Measurements from ENCODE around the gene MSN. TPM values are rescaled to one million over a fixed set of nuclear protein-coding genes. Genes with fewer than 3 reads are reported as not detected.

MSN gene
- total and polyA plus RNA-seq, 2 of the 13 experiments (the other 11 are each of a cell fraction or from before 2014, with no cell fraction given), result 0.15 TPM; not detected in 1

DNA sequence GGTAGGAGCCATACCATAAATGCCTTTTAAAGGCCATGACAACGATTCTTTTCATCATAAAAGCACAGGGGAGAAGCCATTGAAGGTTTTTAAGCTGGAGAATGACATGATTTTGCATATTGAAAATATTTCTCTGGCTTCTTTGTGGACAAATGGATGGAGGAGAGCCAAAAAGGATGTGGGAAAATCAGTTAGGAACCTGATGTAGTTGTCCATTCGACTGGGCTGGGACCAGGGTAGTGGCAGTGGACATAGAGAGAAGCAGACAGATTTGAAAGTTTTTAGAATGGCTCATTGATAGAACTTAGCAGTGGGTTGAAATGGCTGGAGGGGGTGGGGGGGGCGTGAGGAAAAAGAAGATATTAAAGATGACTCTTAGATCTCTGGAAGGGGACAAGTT, 19.7 kb upstream of the MSN start:
- Histone ChIP-seq H2AFZ (ENCODE audit: low read length) (no peak overlapping the region), H3K27ac (ENCODE audit: extremely low read length, insufficient read depth, low read length) (no peak overlapping the region), H3K4me1 (ENCODE audit: insufficient read depth, low read length) (no peaks in the 10 kb centered on the region), H3K4me3 (replicated peaks in 1 of 3; ENCODE audit: insufficient read depth in 1 of 3, low read depth in 2 of 3, low read length in 3 of 3) (no peak overlapping the region), H3K9ac (ENCODE audit: insufficient read depth, low read depth, low read length) (no peak overlapping the region), H3K79me2 (ENCODE audit: insufficient read depth, low read length) (no peaks in the 10 kb centered on the region), H3K36me3 (replicated peaks in 1 of 2; ENCODE audit: control insufficient read depth in 1 of 2, insufficient read depth in 2 of 2, low read length in 2 of 2) (no peaks in the 10 kb centered on the region), H3K27me3 (ENCODE audit: control insufficient read depth in 1 of 2, insufficient read depth in 2 of 2, low read length in 2 of 2) (no peaks in the 10 kb centered on the region), H3K4me2 (ENCODE audit: low read depth, low read length) (no peak overlapping the region), H4K20me1 (ENCODE audit: insufficient read depth, low read length) (no peaks in the 10 kb centered on the region), H3K9me3 (ENCODE audit: low read length) (no peaks in the 10 kb centered on the region)
- ATAC-seq (no peak), DNase-seq (ENCODE audit: low spot score) (no peak), FAIRE-seq (no peak)
- CTCF ChIA-PET (ENCODE audit: low intra/inter-chr PET ratio, low total read pairs), result no interaction called here
- intact Hi-C loops (cut with micrococcal nuclease; ENCODE audit: unreplicated experiment), result no loop called here
- POLR2A ChIA-PET, result no interaction called here
- TF ChIP-seq, protein P1, sequence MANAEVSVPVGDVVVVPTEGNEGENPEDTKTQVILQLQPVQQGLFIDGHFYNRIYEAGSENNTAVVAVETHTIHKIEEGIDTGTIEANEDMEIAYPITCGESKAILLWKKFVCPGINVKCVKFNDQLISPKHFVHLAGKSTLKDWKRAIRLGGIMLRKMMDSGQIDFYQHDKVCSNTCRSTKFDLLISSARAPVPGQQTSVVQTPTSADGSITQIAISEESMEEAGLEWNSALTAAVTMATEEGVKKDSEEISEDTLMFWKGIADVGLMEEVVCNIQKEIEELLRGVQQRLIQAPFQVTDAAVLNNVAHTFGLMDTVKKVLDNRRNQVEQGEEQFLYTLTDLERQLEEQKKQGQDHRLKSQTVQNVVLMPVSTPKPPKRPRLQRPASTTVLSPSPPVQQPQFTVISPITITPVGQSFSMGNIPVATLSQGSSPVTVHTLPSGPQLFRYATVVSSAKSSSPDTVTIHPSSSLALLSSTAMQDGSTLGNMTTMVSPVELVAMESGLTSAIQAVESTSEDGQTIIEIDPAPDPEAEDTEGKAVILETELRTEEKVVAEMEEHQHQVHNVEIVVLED (CRISPR knock-in tag; IDR thresholded peaks at IDR 0.05; ENCODE audit: borderline replicate concordance), result no peak
- TF ChIP-seq ZNF34 (CRISPR knock-in tag; IDR thresholded peaks at IDR 0.05; ENCODE audit: borderline replicate concordance) (no peak), AGO1 (IDR thresholded peaks at IDR 0.05; ENCODE audit: low read depth, low read length, poor library complexity, severe bottlenecking) (no peak), MIER2 (CRISPR knock-in tag; IDR thresholded peaks at IDR 0.05) (no peak), ZNF772 (CRISPR knock-in tag; IDR thresholded peaks at IDR 0.05) (no peak), JUN (CRISPR knock-in tag; IDR thresholded peaks at IDR 0.05) (no peak), ZNF777 (CRISPR knock-in tag; IDR thresholded peaks at IDR 0.05) (no peak), ZSCAN29 (CRISPR knock-in tag; conservative IDR thresholded peaks at IDR 0.05) (no peak)
- TF ChIP-seq, protein P2, sequence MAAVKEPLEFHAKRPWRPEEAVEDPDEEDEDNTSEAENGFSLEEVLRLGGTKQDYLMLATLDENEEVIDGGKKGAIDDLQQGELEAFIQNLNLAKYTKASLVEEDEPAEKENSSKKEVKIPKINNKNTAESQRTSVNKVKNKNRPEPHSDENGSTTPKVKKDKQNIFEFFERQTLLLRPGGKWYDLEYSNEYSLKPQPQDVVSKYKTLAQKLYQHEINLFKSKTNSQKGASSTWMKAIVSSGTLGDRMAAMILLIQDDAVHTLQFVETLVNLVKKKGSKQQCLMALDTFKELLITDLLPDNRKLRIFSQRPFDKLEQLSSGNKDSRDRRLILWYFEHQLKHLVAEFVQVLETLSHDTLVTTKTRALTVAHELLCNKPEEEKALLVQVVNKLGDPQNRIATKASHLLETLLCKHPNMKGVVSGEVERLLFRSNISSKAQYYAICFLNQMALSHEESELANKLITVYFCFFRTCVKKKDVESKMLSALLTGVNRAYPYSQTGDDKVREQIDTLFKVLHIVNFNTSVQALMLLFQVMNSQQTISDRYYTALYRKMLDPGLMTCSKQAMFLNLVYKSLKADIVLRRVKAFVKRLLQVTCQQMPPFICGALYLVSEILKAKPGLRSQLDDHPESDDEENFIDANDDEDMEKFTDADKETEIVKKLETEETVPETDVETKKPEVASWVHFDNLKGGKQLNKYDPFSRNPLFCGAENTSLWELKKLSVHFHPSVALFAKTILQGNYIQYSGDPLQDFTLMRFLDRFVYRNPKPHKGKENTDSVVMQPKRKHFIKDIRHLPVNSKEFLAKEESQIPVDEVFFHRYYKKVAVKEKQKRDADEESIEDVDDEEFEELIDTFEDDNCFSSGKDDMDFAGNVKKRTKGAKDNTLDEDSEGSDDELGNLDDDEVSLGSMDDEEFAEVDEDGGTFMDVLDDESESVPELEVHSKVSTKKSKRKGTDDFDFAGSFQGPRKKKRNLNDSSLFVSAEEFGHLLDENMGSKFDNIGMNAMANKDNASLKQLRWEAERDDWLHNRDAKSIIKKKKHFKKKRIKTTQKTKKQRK (IDR thresholded peaks at IDR 0.05; ENCODE audit: low read length), result no peak
- in situ Hi-C loops (cut with HindIII; ENCODE audit: extremely low pct_ligation_motif_present, low pct_unique_long_range_greater_than_20kb), result no loop called here
- no TSS peak for BruUV-seq (replicated peaks)
- WGBS (ENCODE audit: low lambda C conversion rate), result 0% methylated on average over 3 of the region's 3 CpGs

Measured in HepG2 (cell line).